ENCODE measurements around the gene C9orf72. TPM values are rescaled to one million over a fixed set of nuclear protein-coding genes. Genes with fewer than 3 reads are reported as not detected.
A peak's percentile ranks its signal among the peaks of the same experiment; 100 is the strongest.

Gene C9orf72
- total RNA-seq, 2 donors from 2014 or later: 19.4 to 25.6 TPM

DNA sequence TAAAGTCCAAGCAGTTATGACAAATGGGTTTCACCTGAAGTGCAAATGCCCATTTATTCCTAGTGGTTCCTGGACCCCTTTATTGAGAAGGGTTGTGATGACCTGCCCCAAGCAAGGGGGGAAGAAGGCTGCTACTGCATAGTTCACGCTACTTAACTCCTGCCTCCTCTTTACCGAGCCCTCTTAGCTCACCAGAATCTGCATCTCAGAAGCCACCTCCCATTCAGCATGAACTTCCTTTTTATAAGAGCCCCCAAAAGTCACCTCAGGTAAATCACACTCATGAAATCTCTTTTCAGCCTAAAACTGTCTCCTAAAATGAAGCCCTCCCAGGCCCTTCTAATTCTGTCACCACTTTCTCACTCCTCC is 26.6 kb upstream of the C9orf72 start:
- TF ChIP-seq, protein P1, sequence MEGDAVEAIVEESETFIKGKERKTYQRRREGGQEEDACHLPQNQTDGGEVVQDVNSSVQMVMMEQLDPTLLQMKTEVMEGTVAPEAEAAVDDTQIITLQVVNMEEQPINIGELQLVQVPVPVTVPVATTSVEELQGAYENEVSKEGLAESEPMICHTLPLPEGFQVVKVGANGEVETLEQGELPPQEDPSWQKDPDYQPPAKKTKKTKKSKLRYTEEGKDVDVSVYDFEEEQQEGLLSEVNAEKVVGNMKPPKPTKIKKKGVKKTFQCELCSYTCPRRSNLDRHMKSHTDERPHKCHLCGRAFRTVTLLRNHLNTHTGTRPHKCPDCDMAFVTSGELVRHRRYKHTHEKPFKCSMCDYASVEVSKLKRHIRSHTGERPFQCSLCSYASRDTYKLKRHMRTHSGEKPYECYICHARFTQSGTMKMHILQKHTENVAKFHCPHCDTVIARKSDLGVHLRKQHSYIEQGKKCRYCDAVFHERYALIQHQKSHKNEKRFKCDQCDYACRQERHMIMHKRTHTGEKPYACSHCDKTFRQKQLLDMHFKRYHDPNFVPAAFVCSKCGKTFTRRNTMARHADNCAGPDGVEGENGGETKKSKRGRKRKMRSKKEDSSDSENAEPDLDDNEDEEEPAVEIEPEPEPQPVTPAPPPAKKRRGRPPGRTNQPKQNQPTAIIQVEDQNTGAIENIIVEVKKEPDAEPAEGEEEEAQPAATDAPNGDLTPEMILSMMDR (IDR thresholded peaks at IDR 0.05): no peak
- Histone ChIP-seq H3K4me3 (no peak overlapping the region), H3K27me3 (replicated peaks; ENCODE audit: insufficient read depth) (no peaks in the 10 kb centered on the region), H3K4me1 (ENCODE audit: control insufficient read depth in 1 of 2, low read depth in 2 of 2) (no peaks in the 10 kb centered on the region), H3K27ac (peak overlapping the region in 1 of 2 donors; percentile 11), H3K9me3 (no peaks in the 10 kb centered on the region), H3K36me3 (no peaks in the 10 kb centered on the region)
- ATAC-seq (ENCODE audit: insufficient number of reproducible peaks, low FRiP score, low read depth) (no peak), DNase-seq (ENCODE audit: low spot score) (no peak)

DNA sequence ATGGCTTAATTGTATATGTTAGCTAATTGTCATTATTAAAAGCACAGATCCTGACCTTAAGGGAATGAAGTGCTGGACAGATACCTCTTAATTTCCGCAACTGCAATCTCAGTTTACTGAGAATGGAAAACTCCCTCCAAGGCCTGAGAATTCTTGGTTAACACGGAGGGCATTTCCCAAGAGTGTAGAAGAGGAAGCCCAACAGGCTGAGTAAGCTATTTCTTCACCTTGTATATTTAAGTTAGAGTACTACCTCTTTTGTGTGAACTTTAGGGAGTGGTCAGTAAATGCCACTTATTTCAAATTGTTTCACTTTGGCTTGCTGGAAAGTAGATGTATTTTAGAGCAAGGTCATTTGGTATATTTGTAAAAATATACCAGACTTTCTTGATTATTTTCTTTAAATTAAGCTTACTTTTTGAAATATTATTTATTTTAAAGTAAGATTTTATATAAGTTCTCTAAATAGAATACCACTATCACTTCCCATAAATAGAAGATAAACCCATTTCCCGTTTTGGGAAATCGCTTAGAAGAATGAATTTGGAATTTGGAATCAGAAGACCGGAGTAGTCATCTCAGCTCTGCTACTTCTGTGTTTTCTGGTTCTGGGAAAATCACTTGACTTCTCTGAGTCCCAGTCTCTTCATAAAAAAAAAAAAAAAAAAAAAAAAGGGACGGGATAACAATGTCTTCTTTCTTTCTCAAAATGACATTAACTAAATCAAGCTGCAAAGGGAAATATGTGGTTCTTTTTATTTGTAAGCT is 26.0 kb upstream of the C9orf72 start:
- Histone ChIP-seq H3K36me3 (no peaks in the 10 kb centered on the region), H3K27me3 (replicated peaks; ENCODE audit: insufficient read depth) (no peaks in the 10 kb centered on the region), H3K4me1 (ENCODE audit: control insufficient read depth in 1 of 2, low read depth in 2 of 2) (no peaks in the 10 kb centered on the region), H3K27ac (peak overlapping the region in 1 of 2 donors; percentile 11), H3K4me3 (no peak overlapping the region), H3K9me3 (no peaks in the 10 kb centered on the region)
- TF ChIP-seq, protein P1 (IDR thresholded peaks at IDR 0.05): no peak
- DNase-seq (ENCODE audit: low spot score) (no peak), ATAC-seq (ENCODE audit: insufficient number of reproducible peaks, low FRiP score, low read depth) (no peak)

- DNase-seq (ENCODE audit: low spot score) (no peak), ATAC-seq (ENCODE audit: insufficient number of reproducible peaks, low FRiP score, low read depth) (no peak)
- TF ChIP-seq, protein P1 (IDR thresholded peaks at IDR 0.05): no peak
- H3K4me3 ChIP-seq: no peak overlapping the region
- H3K27ac ChIP-seq: no peak overlapping the region
- H3K36me3 ChIP-seq: no peaks in the 10 kb centered on the region
- H3K27me3 ChIP-seq (replicated peaks; ENCODE audit: insufficient read depth): no peaks in the 10 kb centered on the region
- H3K4me1 ChIP-seq (ENCODE audit: control insufficient read depth in 1 of 2, low read depth in 2 of 2): no peaks in the 10 kb centered on the region
- no peaks in the 10 kb centered on the region for H3K9me3 ChIP-seq
These were observed 22.5 kb upstream of the C9orf72 start for GRCh38 chr9:27595733-27596132.

GRCh38 chr9:27591672-27592071 is 18.4 kb upstream of the C9orf72 start:
- no peaks in the 10 kb centered on the region for H3K36me3 ChIP-seq
- TF ChIP-seq, protein P1 (IDR thresholded peaks at IDR 0.05): no peak
- no peaks in the 10 kb centered on the region for H3K9me3 ChIP-seq
- no peaks in the 10 kb centered on the region for H3K4me1 ChIP-seq (ENCODE audit: control insufficient read depth in 1 of 2, low read depth in 2 of 2)
- H3K27me3 ChIP-seq (replicated peaks; ENCODE audit: insufficient read depth): no peaks in the 10 kb centered on the region
- no peak overlapping the region for H3K4me3 ChIP-seq
- DNase-seq (ENCODE audit: low spot score) (no peak), ATAC-seq (ENCODE audit: insufficient number of reproducible peaks, low FRiP score, low read depth) (no peak)
- H3K27ac ChIP-seq: no peak overlapping the region

GRCh38 chr9:27591093-27591492 is 17.8 kb upstream of the C9orf72 start:
- Histone ChIP-seq H3K4me3 (no peak overlapping the region), H3K27ac (no peak overlapping the region), H3K4me1 (ENCODE audit: control insufficient read depth in 1 of 2, low read depth in 2 of 2) (no peaks in the 10 kb centered on the region), H3K9me3 (no peaks in the 10 kb centered on the region), H3K36me3 (no peaks in the 10 kb centered on the region), H3K27me3 (replicated peaks; ENCODE audit: insufficient read depth) (no peaks in the 10 kb centered on the region)
- no peak for ATAC-seq (ENCODE audit: insufficient number of reproducible peaks, low FRiP score, low read depth)
- TF ChIP-seq, protein P1 (IDR thresholded peaks at IDR 0.05): no peak
- DNase-seq (ENCODE audit: low spot score): no peak

All from thoracic aorta (tissue), 2 donors.